Stimulated activated CD4-positive, alpha-beta T cell treated with anti-CD3 and anti-CD28 coated beads, TNF-alpha, amount 100 ng/mL, for 1 hour (primary cell): Measurements from ENCODE around the gene ELMO1.
A peak's percentile ranks its signal among the peaks of the same experiment; 100 is the strongest.

ENCODE experiments used
- DNase-seq, 3 donors: peaks; one replicate each; pipeline ENCODE4 v3.0.0-alpha.2; 2020; ENCODE audit warnings: low read depth in 3 of 3, low spot score in 1 of 3

Gene ELMO1

DNA sequence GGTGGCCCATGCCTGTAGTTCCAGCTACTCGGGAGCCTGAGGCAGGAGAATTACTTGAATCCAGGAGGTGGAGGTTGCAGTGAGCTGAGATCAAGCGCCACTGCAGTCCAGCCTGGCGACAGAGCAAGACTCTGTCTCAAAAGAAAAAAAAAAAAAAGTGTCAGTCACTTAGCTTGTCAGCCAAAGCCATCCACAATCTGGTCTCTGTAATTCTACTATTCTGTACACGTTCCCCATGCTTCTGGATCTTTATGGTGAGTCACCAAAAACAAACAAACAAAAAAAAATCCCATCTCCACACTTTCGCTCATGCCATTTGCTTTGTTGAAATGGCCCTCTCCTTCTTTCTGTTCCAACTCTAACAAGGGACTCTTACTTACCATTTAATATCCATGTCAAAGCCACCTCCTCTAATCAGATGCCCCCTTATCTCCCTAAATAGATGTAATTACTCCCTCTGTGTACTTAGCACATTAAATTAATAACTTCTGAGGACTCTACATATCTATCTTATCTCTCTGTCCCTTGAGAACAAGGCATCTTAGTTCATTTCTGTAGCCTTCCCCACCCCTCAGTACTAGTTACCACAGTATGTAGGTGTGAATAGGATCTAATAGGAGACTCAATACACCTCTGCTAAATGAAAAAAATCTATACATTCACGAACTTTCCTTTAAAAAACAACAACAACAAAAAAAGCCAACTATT, 128.4 kb downstream of the ELMO1 start:
- DNase-seq = no peak

DNA sequence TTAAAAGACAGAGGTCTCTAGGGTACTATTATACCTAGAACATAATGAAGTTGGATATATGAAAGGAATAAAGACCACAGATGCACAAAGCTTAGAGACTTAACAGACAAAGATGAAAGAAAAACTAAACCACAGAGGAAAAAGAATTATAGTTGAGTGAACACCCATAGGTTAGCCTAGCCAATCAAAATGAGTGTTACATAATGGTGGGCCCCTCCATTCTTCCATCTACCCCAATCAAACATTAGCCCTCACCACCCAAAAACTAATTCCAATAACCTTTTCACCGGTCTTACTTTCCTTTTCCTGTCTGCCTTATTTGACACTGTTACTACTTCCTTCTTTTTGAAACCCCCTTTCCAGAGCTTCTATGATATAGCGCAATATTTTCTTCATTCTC, 130.1 kb downstream of the ELMO1 start:
- no peak for DNase-seq

DNA sequence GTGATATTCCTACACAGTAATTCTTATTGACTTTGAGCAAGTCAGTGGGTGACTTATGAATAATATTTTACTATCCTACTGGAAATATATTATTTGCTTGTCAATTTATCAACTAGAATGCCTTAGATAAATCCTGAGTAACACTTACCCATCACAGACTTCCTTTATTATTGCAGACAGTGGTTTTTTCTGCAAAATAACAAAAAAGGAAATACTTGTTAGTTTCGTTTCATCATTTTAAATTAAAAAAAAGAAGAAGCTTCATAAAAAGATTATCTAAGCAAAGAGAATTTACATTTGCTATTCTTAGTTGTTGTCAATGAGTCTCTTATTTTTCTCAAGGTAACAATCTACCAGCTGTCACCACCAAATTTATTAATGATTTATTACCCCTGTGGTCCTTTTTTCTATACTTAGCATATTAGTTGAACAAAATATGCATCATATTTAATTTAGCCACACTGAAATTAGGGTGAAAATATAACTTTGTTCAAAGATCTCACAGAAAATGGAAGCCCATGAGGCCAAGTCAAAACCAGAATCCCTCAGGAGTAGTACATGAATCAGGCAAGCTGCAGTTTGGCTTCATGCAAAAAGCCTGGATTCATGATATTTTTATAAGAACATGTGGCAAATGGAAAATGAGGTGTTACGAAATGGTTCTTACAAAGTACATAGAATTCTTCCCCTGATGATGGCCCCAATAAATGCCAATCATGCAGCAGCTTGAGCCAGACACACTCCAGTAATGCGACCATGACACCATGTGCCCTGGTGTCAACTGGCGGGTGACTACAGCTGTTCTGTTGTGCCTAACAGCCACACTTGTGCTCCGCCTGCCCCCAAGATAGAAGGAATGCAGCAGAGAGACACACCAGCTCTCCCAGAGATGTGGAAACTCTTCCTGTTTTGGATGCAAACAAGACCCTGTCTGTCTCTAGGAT, 132.6 kb downstream of the ELMO1 start:
- no peak for DNase-seq

DNA sequence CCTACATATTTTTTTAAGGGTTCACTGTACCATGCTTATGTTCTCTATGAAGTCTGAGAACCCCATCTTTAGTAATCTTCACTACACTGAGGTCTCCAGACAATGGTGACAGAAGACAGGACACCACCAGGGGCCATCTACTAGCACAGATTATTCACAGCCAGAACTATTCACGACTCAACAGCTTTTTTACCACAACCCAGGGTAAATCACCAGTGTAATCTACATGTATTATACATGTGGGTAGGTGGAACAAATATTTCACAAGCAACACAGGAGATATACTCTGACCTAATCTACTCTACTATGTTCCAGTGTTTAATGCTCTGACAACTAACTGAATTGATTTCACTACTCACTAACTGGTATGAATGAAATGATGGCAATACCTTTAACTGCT, 136.1 kb downstream of the ELMO1 start:
- no peak for DNase-seq

DNA sequence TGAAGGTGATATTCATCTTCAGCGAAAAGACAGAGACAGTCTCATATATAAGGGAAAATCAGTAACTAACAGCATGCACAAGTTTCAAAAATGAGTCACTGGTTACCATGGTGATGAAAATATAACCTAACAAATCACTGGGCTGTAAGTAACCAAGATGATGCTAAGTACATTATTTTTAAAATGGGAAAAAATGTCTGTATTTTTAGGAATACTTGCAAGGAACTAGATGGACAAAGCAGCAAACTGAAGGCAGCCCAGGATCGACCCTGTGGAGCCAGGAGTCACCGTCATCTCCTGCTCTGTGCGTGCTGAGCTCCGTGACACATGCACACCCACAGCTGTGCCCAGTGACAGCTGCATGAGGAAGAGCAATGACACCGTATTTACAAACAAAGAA, 137.3 kb downstream of the ELMO1 start:
- DNase-seq = peak in 1 of 3 donors; percentile 9

DNA sequence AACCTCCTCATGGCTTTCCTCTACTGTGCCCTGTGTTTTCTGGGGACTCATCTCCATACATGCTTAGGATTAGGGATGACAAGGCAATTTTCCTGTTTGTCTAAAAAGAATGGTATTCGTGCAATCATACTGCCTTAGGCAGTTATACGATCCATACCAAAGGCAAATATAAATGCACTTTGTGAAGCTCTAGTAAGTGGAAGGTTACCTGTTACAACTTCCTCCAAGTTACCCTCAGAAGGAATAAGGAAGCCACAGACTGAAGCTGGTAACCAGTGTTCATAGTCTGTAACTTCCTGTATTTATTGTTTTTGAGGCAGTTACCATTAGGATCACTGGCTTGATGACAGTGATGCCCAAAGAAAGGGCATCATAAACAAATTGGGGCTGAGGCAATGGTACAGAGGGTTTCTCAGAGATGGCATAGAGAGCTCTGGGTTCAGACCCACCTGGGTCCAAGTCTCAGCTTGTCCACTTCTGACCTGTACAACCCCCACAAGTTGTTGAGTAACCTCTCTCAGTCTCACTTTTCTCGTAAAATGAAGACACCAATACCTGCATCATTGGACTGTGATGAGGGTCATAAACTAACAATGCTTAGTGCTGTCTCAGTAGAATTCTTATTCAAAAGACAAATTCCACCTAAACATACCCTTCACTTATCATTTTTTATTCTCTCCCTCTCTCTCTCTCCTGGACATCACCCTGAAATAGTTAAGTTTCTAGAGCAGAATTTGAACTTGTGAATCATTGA, 138.2 kb downstream of the ELMO1 start:
- no peak for DNase-seq

DNA sequence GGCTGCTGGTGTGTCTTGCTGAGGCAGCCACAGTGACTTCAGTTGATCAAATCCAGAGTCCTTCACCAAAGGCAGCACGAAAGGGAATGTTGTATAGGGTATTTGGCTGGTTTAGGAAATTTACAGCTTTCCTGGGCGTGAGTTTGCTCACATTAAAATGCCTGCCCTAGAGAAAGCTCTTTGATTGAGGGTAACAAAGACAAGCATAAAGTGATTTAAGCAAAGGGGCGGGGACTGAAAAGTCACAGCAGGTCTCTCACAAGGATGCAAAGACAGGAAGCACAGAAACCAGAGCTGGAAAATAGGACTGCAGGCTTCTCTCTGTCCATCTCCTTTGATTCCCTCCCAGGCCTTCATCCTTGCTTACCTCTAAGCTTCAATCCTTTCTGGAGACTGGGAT, 139.2 kb downstream of the ELMO1 start:
- no peak for DNase-seq

DNA sequence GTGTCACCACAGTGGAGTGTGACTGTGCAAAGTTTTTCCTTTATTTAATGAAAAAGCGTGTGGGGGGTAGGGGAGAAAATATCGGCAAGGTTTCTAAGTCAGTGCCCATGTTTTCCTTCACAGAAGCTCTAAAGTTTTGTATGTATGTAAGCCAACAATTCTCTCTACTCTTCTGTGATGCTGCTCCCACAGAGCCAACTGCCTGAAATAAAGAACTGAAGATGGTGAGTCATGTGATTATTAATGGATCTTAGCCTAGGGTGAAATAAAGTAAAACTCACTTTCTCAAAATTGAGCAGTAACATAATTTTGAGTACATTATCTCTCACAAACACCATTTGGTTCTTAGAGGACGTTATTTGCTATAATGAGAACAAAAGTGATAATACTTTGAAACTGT, 143.7 kb downstream of the ELMO1 start:
- DNase-seq = no peak

DNA sequence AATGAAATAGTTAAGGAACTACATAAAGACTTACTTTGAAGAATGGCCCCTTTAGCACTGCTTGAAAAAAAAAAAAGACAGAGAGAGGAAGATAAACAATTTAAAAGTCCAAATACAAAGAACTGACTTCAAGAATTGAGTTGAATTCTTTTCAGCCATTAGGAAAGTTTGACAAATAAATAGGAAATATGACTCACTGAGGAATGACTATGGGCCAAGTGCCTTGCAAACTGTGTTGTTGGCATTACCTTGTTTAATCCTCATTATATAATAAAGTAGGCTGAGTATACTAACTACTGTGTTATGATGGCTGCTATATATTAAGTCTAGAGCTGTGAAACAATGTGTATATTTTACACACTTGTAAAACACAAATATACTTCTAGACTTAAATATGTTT, 151.1 kb downstream of the ELMO1 start:
- DNase-seq = no peak

DNA sequence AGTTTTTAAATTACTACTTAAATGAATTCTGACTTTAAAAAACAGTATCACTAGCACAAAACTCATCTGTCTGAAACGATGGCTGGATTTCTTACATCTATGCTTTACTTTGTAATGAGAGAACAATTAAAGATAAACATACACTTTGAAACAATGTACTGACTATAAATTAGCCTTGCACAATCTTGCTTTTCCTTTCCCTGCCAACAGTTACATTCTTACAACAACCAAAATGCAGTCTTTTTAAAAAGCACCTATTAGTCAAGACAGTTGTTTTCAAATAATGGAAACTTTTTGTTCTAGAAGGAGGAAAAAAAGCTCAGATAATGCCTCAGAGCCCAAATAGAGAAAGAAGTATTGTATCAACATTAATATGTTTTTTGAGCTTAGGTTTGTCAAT, 153.3 kb downstream of the ELMO1 start:
- no peak for DNase-seq

DNA sequence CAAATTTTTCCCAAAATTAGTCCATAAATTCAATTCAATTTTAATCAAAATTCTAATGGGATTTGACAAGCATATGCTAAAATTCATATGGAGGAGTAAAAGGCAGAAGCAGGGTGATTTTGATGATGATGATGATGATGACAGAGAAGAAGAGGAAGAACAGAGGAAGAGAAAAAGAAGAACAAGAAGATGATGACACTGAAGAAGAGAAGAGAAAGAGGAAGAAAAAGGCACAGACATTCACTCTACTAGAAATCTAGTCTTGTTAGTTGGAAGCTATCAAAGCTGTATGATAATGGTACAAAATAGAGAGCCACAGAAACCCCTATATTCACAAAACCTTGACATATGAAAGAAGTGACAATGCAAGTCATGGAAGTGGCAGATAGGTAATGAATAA, 157.9 kb downstream of the ELMO1 start:
- DNase-seq = no peak

DNA sequence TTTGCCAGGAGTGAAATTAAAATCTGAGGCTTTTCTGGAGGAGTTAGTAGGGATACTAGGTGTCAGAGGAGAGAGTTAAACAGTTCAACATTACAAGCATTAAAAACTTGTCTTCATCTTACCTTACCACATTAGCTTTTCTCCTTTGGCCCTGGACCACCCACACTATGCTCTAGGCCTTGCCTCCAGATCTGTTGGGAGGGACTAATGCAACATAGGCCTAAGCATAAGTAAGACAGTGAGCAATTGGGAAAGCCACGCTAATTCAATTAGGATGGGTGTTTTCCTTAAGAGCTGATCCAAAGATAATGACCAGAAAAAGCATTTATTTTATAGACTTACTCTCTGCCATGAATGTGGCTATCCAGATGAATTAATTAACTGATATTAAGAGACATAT, 158.9 kb downstream of the ELMO1 start:
- DNase-seq = no peak

DNA sequence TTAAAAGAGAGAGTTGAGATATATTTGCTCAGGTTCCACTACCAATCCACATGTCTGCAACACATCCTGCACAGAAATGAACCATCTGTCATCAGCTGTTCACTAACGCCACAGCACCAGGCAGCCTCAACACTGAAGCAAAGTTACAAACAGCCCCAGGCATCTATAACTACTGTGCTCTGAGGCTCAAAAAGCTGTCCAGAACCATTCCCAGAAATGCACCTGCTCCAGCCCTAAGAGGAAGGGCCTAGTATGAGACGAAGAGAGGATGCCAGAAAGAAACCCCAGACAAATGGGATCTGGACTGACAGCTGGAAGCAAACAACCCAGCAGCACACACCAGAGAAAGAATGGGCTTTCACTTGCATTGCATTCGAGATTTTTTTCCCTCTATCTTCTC, 159.3 kb downstream of the ELMO1 start:
- DNase-seq = no peak

DNA sequence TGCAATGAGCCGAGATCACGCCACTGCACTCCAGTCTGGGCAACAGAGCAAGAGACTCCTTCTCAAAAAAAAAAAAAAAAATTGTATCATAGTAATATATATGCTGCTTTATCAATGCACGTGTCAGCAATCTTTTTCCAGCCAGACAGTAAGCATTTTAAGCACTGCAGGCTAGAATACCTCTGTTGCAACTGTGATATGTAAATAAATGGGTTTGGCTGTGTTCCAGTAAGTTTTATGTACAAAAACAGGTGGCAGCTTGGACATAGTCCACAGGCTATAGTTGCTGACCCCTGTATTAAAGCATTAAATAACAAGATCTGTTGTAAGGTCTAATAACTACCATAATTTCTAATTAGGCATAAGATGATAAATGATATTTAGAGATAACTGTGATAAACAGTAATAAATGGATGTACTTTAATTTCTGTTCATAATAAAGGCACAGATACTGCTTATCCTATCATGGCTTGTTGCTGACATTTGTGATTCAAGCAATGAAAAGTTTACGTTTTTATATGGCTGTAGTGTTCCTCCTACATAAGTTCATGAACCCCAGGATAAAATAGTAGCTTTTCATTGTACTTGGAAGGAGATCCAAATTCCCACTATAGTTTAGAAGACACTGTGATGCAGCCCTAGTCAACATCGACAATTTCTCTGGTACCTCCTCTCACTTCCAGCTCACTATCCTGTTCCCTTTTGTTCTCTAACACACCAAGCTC, 161.4 kb downstream of the ELMO1 start:
- DNase-seq = no peak

DNA sequence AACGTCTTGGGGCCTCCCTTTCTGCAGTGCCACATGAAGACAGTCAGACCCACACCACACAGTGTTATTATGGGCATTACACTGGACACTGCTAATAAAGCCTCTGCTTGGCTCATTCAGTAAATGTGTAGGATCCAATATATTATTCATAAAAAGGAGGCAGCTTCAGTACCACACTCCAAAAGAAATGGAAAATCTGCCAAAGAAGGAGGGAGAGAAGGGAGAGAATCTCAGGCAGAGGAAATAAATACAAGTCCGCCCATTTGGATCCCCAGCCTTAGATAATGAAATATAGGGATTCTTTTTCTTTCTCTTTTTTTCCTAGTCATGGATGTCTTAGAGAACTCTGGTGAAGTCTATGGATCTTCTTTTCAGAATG, 162.2 kb downstream of the ELMO1 start:
- no peak for DNase-seq

DNA sequence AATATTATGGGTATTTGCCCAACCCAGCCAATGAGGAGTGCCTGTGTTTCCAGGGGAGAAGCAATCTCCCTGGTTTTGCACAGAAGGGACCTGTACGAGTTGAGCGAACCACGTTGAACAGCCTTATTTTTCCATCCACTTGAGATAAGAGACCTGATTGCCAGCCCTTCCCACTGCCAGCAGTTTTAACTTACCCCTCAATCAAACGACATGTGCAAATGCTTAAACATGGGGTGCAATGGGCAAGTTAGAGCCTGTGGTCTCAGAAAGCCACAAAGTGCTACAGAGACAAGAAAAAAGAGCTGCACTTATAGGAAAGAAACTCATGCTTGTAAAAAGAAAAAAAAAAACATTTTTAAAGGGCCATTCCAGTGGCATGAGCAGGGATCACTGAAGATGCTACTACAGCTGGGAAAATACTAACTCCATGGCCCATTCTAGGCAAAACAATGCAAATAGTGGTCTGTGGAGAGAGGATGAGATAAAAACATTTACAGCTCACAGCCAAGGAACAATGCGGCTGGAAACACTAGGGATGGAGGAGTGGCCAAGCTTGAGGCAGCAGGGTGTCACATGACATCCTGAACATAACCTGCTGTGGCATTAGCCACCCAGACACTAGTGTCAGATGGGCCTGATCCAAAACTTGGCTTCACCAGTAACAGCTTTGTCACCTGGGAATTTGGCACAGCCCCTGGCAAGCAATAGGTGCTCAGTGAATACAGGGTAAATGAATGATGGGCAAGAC, 162.8 kb downstream of the ELMO1 start:
- no peak for DNase-seq

DNA sequence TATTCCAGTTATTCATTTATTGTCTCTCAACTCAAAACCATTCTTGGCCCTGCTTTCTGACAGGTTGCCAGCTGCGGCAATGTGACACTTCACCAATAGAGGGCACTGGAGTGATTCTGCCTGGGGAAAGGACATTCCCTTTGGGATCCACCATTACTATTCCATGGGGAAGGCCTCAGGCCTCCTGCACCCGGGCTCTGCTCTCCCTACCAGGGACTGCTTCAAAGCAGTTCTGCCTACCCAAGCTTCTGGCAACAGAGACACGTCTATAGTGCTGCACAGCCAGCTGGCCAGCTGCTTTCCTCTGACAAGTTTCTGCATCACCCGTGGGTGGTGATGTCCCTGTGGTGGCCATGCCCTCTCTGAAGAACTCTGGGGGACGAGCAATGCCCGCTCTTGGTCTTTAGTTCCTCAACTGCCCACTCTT, 163.8 kb downstream of the ELMO1 start:
- peak in 2 of 3 donors; percentile 2 to 8 for DNase-seq

DNA sequence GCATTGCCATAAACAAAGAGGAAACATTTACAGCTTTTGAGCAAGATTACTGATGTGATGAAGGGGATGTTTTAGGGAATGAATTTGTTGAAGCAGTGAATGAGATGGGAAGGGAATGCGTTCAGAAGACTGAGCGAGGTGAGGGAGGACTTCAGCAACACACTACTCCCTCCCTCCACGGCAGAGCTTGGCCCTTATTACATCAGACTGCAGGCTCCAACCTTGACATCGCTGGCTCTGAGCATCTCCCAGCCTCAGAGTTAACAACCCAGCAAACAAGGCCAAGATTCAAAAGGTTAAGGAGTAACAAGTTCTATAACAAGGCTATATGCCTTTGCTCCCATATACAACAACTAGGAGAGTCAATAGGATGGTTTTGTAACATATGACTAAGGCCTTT, 164.4 kb downstream of the ELMO1 start:
- DNase-seq = no peak

DNA sequence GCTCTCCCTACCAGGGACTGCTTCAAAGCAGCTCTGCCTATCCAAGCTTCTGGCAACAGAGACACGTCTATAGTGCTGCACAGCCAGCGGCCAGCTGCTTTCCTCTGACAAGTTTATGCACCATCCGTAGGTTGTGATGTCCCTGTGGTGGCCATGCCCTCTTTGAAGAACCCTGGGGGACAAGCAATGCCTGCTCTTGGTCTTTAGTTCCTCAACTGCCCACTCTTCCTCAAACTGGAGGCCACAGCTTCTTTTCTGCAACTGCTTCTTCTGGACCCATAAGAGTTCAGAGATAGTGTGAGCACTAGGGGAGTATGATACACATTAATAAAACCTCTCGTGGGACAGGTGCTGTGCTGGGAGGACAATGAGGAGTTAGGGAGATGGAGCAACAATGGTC, 164.9 kb downstream of the ELMO1 start:
- no peak for DNase-seq

DNA sequence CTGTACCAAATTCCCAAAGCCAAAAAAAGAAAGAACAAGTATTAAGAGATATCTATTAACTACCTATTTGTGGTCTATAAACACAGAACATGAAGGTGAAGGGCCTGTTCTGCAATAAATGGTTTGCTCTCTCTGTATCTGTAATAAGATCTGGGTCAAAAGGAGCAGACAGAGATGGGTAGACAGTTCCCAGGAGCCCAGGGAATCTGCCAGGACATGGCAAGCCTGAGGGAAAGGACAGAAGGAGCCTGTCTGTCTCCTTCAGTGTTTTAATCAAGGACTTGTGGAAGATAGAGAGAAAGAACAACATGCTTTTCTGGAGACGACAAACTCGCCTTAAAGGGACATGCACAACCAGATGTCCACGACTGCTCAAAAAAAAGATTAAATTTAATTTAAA, 165.7 kb downstream of the ELMO1 start:
- DNase-seq = no peak

DNA sequence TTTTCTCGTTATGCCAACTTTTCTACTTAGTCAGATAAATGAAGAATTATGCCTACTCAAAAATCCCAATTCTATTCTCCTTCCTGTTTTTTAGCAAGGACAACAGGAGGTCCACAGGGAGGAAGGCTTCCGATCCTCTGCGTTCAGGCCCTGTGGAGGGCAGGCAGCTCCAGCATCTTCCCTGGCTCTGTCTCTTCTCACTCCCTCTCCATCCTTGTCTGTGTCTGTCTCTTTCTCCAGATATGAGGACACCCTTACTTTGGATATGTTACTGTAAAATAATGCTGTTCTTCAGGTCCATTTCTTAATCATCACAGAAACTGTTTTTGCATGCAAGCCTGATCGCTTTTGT, 166.6 kb downstream of the ELMO1 start:
- DNase-seq = no peak
